ENCODE data around the gene HIVEP3. TPM values are rescaled to one million over a fixed set of nuclear protein-coding genes. Genes with fewer than 3 reads are reported as not detected.

The HIVEP3 gene
- polyA plus RNA-seq, 4 donors: 0.67 to 3.8 (median 1.8) TPM

- DNase-seq: peak; percentile 64 to 92
- peak overlapping the region; percentile 59 to 63 (median 61) for H3K27ac ChIP-seq (ENCODE audit: low read depth in 1 of 3, low read length in 2 of 3)
- 11 to 59% (median 17%) methylated on average over 5 of the region's 5 CpGs for WGBS, 3 donors
Measured at GRCh38 chr1:41466146-41466545, 452.6 kb downstream of the HIVEP3 start.

GRCh38 chr1:41465741-41466140 lies 453.0 kb downstream of the HIVEP3 start:
- no peaks in the 10 kb centered on the region for H3K27me3 ChIP-seq (ENCODE audit: control insufficient read depth in 3 of 3, insufficient read depth in 3 of 3, low read length in 3 of 3)
- no peak overlapping the region for H3K4me3 ChIP-seq (ENCODE audit: low read depth in 1 of 3, low read length in 3 of 3)
- peak overlapping the region; percentile 59 to 63 (median 61) for H3K27ac ChIP-seq (ENCODE audit: low read depth in 1 of 3, low read length in 2 of 3)
- WGBS, 3 donors: 19 to 76% (median 36%) methylated on average over 1 of the region's 1 CpG
- peaks cover 0 to 2% of the 10 kb centered on the region in 2 donors for H3K9me3 ChIP-seq (ENCODE audit: control insufficient read depth in 2 of 2, insufficient read depth in 1 of 2, low read depth in 1 of 2, low read length in 1 of 2)
- H3K4me1 ChIP-seq (ENCODE audit: control insufficient read depth in 3 of 3, insufficient read depth in 2 of 3, low read depth in 1 of 3, low read length in 2 of 3): peaks cover 0 to 54% (median 7%) of the 10 kb centered on the region in 3 donors
- H3K36me3 ChIP-seq (ENCODE audit: control insufficient read depth in 3 of 3, insufficient read depth in 2 of 3, low read depth in 1 of 3, low read length in 3 of 3): no peaks in the 10 kb centered on the region
- FAIRE-seq (no peak), DNase-seq (no peak)

More at GRCh38 chr1:41466146-41466545, 452.6 kb downstream of the HIVEP3 start:
- peaks cover 0 to 2% of the 10 kb centered on the region in 2 donors for H3K9me3 ChIP-seq (ENCODE audit: control insufficient read depth in 2 of 2, insufficient read depth in 1 of 2, low read depth in 1 of 2, low read length in 1 of 2)
- FAIRE-seq: no peak
- H3K4me3 ChIP-seq (ENCODE audit: low read depth in 1 of 3, low read length in 3 of 3): no peak overlapping the region
- no peaks in the 10 kb centered on the region for H3K36me3 ChIP-seq (ENCODE audit: control insufficient read depth in 3 of 3, insufficient read depth in 2 of 3, low read depth in 1 of 3, low read length in 3 of 3)
- H3K4me1 ChIP-seq (ENCODE audit: control insufficient read depth in 3 of 3, insufficient read depth in 2 of 3, low read depth in 1 of 3, low read length in 2 of 3): peaks cover 0 to 54% (median 7%) of the 10 kb centered on the region in 3 donors
- no peaks in the 10 kb centered on the region for H3K27me3 ChIP-seq (ENCODE audit: control insufficient read depth in 3 of 3, insufficient read depth in 3 of 3, low read length in 3 of 3)

GRCh38 chr1:41464885-41465284 lies 453.8 kb downstream of the HIVEP3 start:
- FAIRE-seq (no peak), DNase-seq (no peak)
- H3K27me3 ChIP-seq (ENCODE audit: control insufficient read depth in 3 of 3, insufficient read depth in 3 of 3, low read length in 3 of 3): no peaks in the 10 kb centered on the region
- peaks cover 0 to 57% (median 7%) of the 10 kb centered on the region in 3 donors for H3K4me1 ChIP-seq (ENCODE audit: control insufficient read depth in 3 of 3, insufficient read depth in 2 of 3, low read depth in 1 of 3, low read length in 2 of 3)
- H3K27ac ChIP-seq (ENCODE audit: low read depth in 1 of 3, low read length in 2 of 3): no peak overlapping the region
- H3K4me3 ChIP-seq (ENCODE audit: low read depth in 1 of 3, low read length in 3 of 3): no peak overlapping the region
- 85 to 91% (median 90%) methylated on average over 7 of the region's 7 CpGs for WGBS, 3 donors
- no peaks in the 10 kb centered on the region for H3K36me3 ChIP-seq (ENCODE audit: control insufficient read depth in 3 of 3, insufficient read depth in 2 of 3, low read depth in 1 of 3, low read length in 3 of 3)
- H3K9me3 ChIP-seq (ENCODE audit: control insufficient read depth in 2 of 2, insufficient read depth in 1 of 2, low read depth in 1 of 2, low read length in 1 of 2): peaks cover 0 to 2% of the 10 kb centered on the region in 2 donors

GRCh38 chr1:41463516-41463915 lies 455.2 kb downstream of the HIVEP3 start:
- no peak overlapping the region for H3K27ac ChIP-seq (ENCODE audit: low read depth in 1 of 3, low read length in 2 of 3)
- H3K36me3 ChIP-seq (ENCODE audit: control insufficient read depth in 3 of 3, insufficient read depth in 2 of 3, low read depth in 1 of 3, low read length in 3 of 3): no peaks in the 10 kb centered on the region
- H3K4me1 ChIP-seq (ENCODE audit: control insufficient read depth in 3 of 3, insufficient read depth in 2 of 3, low read depth in 1 of 3, low read length in 2 of 3): peaks cover 0 to 54% (median 5%) of the 10 kb centered on the region in 3 donors
- DNase-seq (no peak), FAIRE-seq (no peak)
- 85 to 94% (median 90%) methylated on average over 2 of the region's 2 CpGs for WGBS, 3 donors
- H3K27me3 ChIP-seq (ENCODE audit: control insufficient read depth in 3 of 3, insufficient read depth in 3 of 3, low read length in 3 of 3): no peaks in the 10 kb centered on the region
- no peak overlapping the region for H3K4me3 ChIP-seq (ENCODE audit: low read depth in 1 of 3, low read length in 3 of 3)
- peaks cover 0 to 2% of the 10 kb centered on the region in 2 donors for H3K9me3 ChIP-seq (ENCODE audit: control insufficient read depth in 2 of 2, insufficient read depth in 1 of 2, low read depth in 1 of 2, low read length in 1 of 2)

GRCh38 chr1:41462680-41463004 lies 456.1 kb downstream of the HIVEP3 start:
- peaks cover 0 to 2% of the 10 kb centered on the region in 2 donors for H3K9me3 ChIP-seq (ENCODE audit: control insufficient read depth in 2 of 2, insufficient read depth in 1 of 2, low read depth in 1 of 2, low read length in 1 of 2)
- H3K36me3 ChIP-seq (ENCODE audit: control insufficient read depth in 3 of 3, insufficient read depth in 2 of 3, low read depth in 1 of 3, low read length in 3 of 3): no peaks in the 10 kb centered on the region
- DNase-seq (no peak), FAIRE-seq (no peak)
- H3K27ac ChIP-seq (ENCODE audit: low read depth in 1 of 3, low read length in 2 of 3): peak overlapping the region; percentile 19 to 72 (median 50)
- H3K4me3 ChIP-seq (ENCODE audit: low read depth in 1 of 3, low read length in 3 of 3): no peak overlapping the region
- H3K27me3 ChIP-seq (ENCODE audit: control insufficient read depth in 3 of 3, insufficient read depth in 3 of 3, low read length in 3 of 3): no peaks in the 10 kb centered on the region
- WGBS, 3 donors: 76 to 89% (median 79%) methylated on average over 2 of the region's 2 CpGs
- peaks cover 0 to 48% (median 5%) of the 10 kb centered on the region in 3 donors for H3K4me1 ChIP-seq (ENCODE audit: control insufficient read depth in 3 of 3, insufficient read depth in 2 of 3, low read depth in 1 of 3, low read length in 2 of 3)

- peaks cover 0 to 2% of the 10 kb centered on the region in 2 donors for H3K9me3 ChIP-seq (ENCODE audit: control insufficient read depth in 2 of 2, insufficient read depth in 1 of 2, low read depth in 1 of 2, low read length in 1 of 2)
- H3K27ac ChIP-seq (ENCODE audit: low read depth in 1 of 3, low read length in 2 of 3): peak overlapping the region; percentile 19 to 72 (median 50)
- FAIRE-seq (no peak), DNase-seq (peak; percentile 82 to 96)
- H3K4me1 ChIP-seq (ENCODE audit: control insufficient read depth in 3 of 3, insufficient read depth in 2 of 3, low read depth in 1 of 3, low read length in 2 of 3): peaks cover 0 to 48% (median 2%) of the 10 kb centered on the region in 3 donors
- no peaks in the 10 kb centered on the region for H3K27me3 ChIP-seq (ENCODE audit: control insufficient read depth in 3 of 3, insufficient read depth in 3 of 3, low read length in 3 of 3)
- WGBS, 3 donors: 31 to 48% (median 36%) methylated on average over 4 of the region's 4 CpGs
- no peak overlapping the region for H3K4me3 ChIP-seq (ENCODE audit: low read depth in 1 of 3, low read length in 3 of 3)
- H3K36me3 ChIP-seq (ENCODE audit: control insufficient read depth in 3 of 3, insufficient read depth in 2 of 3, low read depth in 1 of 3, low read length in 3 of 3): no peaks in the 10 kb centered on the region
Measured at GRCh38 chr1:41461790-41462679, 456.7 kb downstream of the HIVEP3 start.

- Histone ChIP-seq H3K27ac (ENCODE audit: low read depth in 1 of 3, low read length in 2 of 3) (no peak overlapping the region), H3K4me1 (ENCODE audit: control insufficient read depth in 3 of 3, insufficient read depth in 2 of 3, low read depth in 1 of 3, low read length in 2 of 3) (peaks cover 0 to 49% (median 13%) of the 10 kb centered on the region in 3 donors), H3K27me3 (ENCODE audit: control insufficient read depth in 3 of 3, insufficient read depth in 3 of 3, low read length in 3 of 3) (no peaks in the 10 kb centered on the region), H3K4me3 (ENCODE audit: low read depth in 1 of 3, low read length in 3 of 3) (no peak overlapping the region), H3K36me3 (ENCODE audit: control insufficient read depth in 3 of 3, insufficient read depth in 2 of 3, low read depth in 1 of 3, low read length in 3 of 3) (no peaks in the 10 kb centered on the region), H3K9me3 (ENCODE audit: control insufficient read depth in 2 of 2, insufficient read depth in 1 of 2, low read depth in 1 of 2, low read length in 1 of 2) (no peaks in the 10 kb centered on the region)
- DNase-seq (no peak), FAIRE-seq (no peak)
- WGBS, 3 donors: 76 to 80% (median 78%) methylated on average over 10 of the region's 10 CpGs
Measured at GRCh38 chr1:41456847-41457540, 461.7 kb downstream of the HIVEP3 start.

All from small intestine (tissue), 7 donors.